ENCODE measurements around the gene TPO. TPM values are rescaled to one million over a fixed set of nuclear protein-coding genes. Genes with fewer than 3 reads are reported as not detected.
A peak's percentile ranks its signal among the peaks of the same experiment; 100 is the strongest.

TPO gene
- total and polyA plus RNA-seq, 11 donors, result 3.0 to 13.8 (median 8.4) TPM

- Histone ChIP-seq H3K4me3 (no peak overlapping the region), H3K27ac (no peak overlapping the region), H3K9me3 (no peaks in the 10 kb centered on the region), H3K4me1 (peaks cover 0 to 3% (median 0%) of the 10 kb centered on the region in 12 donors), H3K36me3 (no peaks in the 10 kb centered on the region), H3K27me3 (peaks cover 0 to 9% (median 0%) of the 10 kb centered on the region in 9 donors)
- 85 to 92% (median 88%) methylated on average over 12 of the region's 12 CpGs for WGBS, 4 donors
- intact Hi-C loops (cut with DNase I), result no loop called here
- ATAC-seq (no peak), DNase-seq (no peak)
- no peak for TF ChIP-seq CTCF (IDR thresholded peaks at IDR 0.05)
- TF ChIP-seq POLR2A (IDR thresholded peaks at IDR 0.05), result no peak
These were observed 40.3 kb downstream of the TPO start for GRCh38 chr2:1453561-1453960.

GRCh38 chr2:1454346-1454745 lies 41.1 kb downstream of the TPO start:
- peaks cover 0 to 9% (median 0%) of the 10 kb centered on the region in 9 donors for H3K27me3 ChIP-seq
- peaks cover 0 to 3% (median 0%) of the 10 kb centered on the region in 12 donors for H3K4me1 ChIP-seq
- DNase-seq, result no peak
- H3K4me3 ChIP-seq, result no peak overlapping the region
- no peak overlapping the region for H3K27ac ChIP-seq
- intact Hi-C loops (cut with DNase I), result no loop called here
- no peaks in the 10 kb centered on the region for H3K36me3 ChIP-seq
- TF ChIP-seq CTCF (IDR thresholded peaks at IDR 0.05) (no peak), POLR2A (IDR thresholded peaks at IDR 0.05) (no peak)
- H3K9me3 ChIP-seq, result no peaks in the 10 kb centered on the region
- ATAC-seq, result no peak
- 91 to 96% (median 93%) methylated on average over 6 to 7 of the region's 7 CpGs for WGBS, 4 donors

- Histone ChIP-seq H3K4me3 (no peak overlapping the region), H3K9me3 (no peaks in the 10 kb centered on the region), H3K4me1 (peaks cover 0 to 3% (median 0%) of the 10 kb centered on the region in 12 donors), H3K27ac (no peak overlapping the region), H3K27me3 (peaks cover 0 to 6% (median 0%) of the 10 kb centered on the region in 9 donors), H3K36me3 (no peaks in the 10 kb centered on the region)
- 32 to 49% (median 47%) methylated on average over 6 of the region's 6 CpGs for WGBS, 4 donors
- TF ChIP-seq POLR2A (IDR thresholded peaks at IDR 0.05) (no peak), CTCF (IDR thresholded peaks at IDR 0.05) (no peak)
- ATAC-seq (peak in 3 of 4 donors; percentile 74 to 75 (median 75)), DNase-seq (peak in 2 of 5 donors; percentile 28 to 46)
- intact Hi-C loops (cut with DNase I), result no loop called here
These were observed 42.2 kb downstream of the TPO start for GRCh38 chr2:1455466-1455865.

- Histone ChIP-seq H3K27me3 (peaks cover 0 to 3% (median 0%) of the 10 kb centered on the region in 9 donors), H3K36me3 (no peaks in the 10 kb centered on the region), H3K27ac (no peak overlapping the region), H3K9me3 (no peaks in the 10 kb centered on the region), H3K4me1 (peaks cover 0 to 3% (median 0%) of the 10 kb centered on the region in 12 donors), H3K4me3 (no peak overlapping the region)
- WGBS, 4 donors, result 87 to 95% (median 90%) methylated on average over 2 of the region's 2 CpGs
- TF ChIP-seq POLR2A (IDR thresholded peaks at IDR 0.05) (no peak), CTCF (IDR thresholded peaks at IDR 0.05) (no peak)
- DNase-seq (no peak), ATAC-seq (no peak)
- intact Hi-C loops (cut with DNase I), result no loop called here
These were observed 45.2 kb downstream of the TPO start for GRCh38 chr2:1458432-1458831.
